ENCODE results near the gene ERFL.

ERFL gene

DNA sequence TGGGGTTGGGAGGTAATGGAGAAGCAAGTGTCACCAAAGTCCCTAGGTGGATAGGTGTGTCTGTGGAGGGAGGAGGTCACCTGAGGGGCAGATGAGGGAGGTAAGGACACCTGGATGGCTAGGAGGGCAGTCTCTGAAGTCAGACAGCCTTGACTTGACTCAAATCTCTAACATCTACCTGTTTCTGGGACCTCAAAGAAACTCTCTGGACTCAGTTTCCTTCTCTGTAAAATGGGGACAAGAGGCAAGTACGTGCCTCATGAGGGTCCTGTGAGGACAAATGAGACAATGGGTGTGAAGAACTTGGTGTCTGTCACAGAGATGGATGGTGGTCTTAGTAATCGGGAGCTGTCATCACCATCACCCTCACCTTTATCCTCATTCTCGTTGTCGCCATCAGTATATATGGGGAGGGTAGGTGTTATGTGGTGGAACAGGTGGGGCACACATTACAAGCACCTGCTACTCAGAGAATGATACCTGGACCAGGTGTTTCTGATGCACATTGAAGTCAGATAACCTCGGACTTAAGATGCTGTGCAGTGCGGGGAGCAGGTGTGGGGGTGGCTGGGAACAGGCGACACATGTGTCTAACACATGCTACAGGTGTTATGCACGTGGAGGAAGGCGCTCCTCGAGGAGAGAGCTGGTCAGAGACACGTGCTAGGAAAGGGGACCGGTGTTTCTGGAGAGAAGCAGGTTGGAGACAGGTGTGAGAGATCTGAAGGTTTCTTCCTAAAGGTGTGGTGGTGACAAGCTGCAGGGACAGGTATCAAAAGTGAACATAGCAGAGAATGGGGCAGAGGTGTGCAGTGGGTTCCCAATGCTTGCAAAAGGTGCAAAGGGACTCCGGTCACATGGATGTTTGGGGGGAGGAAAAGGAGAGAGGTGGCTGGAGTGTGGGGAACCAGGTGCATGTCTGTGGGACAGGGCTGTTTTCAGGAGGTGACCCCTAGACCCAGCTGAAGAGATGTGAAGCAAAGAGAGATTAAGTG lies 3.8 kb downstream of the ERFL start (continued):
- TF ChIP-seq, protein P1, sequence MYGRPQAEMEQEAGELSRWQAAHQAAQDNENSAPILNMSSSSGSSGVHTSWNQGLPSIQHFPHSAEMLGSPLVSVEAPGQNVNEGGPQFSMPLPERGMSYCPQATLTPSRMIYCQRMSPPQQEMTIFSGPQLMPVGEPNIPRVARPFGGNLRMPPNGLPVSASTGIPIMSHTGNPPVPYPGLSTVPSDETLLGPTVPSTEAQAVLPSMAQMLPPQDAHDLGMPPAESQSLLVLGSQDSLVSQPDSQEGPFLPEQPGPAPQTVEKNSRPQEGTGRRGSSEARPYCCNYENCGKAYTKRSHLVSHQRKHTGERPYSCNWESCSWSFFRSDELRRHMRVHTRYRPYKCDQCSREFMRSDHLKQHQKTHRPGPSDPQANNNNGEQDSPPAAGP (tag by site-specific recombination; IDR thresholded peaks at IDR 0.05), result 0 out of 2 replicates have a peak, but pooled peaks have one; percentile 24
- 0 out of 2 replicates have a peak, but pooled peaks have one; percentile 23 for TF ChIP-seq ZNF169 (tag by site-specific recombination; IDR thresholded peaks at IDR 0.05)
- TF ChIP-seq, protein P2, sequence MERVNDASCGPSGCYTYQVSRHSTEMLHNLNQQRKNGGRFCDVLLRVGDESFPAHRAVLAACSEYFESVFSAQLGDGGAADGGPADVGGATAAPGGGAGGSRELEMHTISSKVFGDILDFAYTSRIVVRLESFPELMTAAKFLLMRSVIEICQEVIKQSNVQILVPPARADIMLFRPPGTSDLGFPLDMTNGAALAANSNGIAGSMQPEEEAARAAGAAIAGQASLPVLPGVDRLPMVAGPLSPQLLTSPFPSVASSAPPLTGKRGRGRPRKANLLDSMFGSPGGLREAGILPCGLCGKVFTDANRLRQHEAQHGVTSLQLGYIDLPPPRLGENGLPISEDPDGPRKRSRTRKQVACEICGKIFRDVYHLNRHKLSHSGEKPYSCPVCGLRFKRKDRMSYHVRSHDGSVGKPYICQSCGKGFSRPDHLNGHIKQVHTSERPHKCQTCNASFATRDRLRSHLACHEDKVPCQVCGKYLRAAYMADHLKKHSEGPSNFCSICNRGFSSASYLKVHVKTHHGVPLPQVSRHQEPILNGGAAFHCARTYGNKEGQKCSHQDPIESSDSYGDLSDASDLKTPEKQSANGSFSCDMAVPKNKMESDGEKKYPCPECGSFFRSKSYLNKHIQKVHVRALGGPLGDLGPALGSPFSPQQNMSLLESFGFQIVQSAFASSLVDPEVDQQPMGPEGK (tag by site-specific recombination; IDR thresholded peaks at IDR 0.05), result 0 out of 2 replicates have a peak, but pooled peaks have one; percentile 14

DNA sequence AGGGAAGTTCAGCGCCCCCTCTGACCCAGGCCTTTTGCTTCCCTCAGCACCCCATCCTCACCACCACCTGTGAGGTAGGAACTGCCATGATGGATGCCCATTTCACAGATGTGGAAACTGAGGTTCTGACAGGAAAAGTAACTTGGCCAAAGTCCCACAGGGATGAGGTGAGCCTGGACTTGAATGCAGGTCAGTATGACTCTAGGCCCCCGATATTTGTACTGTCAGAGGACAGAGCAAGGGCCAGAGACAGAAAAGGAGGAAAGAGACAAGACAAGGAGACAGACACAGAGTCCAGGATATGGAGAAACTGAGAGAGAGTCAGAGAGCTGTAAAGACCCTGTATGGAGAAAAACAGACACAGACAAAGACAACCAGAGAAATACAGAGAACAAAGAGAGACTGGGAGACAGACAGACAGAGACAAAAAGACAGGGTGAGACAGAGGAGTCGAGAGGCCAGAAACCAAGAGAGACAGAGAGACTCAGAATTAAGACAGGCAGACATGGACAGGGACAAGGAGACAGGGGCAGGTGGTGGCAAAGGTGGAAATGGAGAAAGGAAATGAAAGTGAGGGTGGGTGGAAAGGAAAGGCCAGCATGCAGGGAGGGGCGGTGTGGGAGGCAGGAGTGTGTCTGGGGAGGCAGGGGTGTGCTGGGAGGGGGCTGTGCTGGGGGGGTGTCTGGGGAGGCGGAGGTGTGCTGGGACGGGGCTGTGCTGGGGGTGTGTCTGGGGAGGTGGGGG lies 5.0 kb downstream of the ERFL start:
- ChIA-PET POLR2A (no interaction called here), CTCF (no interaction called here)
- TF ChIP-seq, protein P3, sequence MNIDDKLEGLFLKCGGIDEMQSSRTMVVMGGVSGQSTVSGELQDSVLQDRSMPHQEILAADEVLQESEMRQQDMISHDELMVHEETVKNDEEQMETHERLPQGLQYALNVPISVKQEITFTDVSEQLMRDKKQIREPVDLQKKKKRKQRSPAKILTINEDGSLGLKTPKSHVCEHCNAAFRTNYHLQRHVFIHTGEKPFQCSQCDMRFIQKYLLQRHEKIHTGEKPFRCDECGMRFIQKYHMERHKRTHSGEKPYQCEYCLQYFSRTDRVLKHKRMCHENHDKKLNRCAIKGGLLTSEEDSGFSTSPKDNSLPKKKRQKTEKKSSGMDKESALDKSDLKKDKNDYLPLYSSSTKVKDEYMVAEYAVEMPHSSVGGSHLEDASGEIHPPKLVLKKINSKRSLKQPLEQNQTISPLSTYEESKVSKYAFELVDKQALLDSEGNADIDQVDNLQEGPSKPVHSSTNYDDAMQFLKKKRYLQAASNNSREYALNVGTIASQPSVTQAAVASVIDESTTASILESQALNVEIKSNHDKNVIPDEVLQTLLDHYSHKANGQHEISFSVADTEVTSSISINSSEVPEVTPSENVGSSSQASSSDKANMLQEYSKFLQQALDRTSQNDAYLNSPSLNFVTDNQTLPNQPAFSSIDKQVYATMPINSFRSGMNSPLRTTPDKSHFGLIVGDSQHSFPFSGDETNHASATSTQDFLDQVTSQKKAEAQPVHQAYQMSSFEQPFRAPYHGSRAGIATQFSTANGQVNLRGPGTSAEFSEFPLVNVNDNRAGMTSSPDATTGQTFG (tag by site-specific recombination; IDR thresholded peaks at IDR 0.05; ENCODE audit: borderline replicate concordance), result no peak
- TF ChIP-seq ZNF747 (tag by site-specific recombination; IDR thresholded peaks at IDR 0.05) (no peak), ZNF146 (tag by site-specific recombination; IDR thresholded peaks at IDR 0.05) (no peak), EGR2 (tag by site-specific recombination; IDR thresholded peaks at IDR 0.05; ENCODE audit: low read depth) (peak; percentile 89), ZNF16 (tag by site-specific recombination; IDR thresholded peaks at IDR 0.05; ENCODE audit: low read depth) (no peak), HOXC10 (CRISPR knock-in tag; IDR thresholded peaks at IDR 0.05) (no peak), RBAK (tag by site-specific recombination; IDR thresholded peaks at IDR 0.05) (no peak), ZNF48 (tag by site-specific recombination; IDR thresholded peaks at IDR 0.05) (no peak), ZNF354C (tag by site-specific recombination; IDR thresholded peaks at IDR 0.05; ENCODE audit: borderline replicate concordance, low read depth) (no peak), KLF8 (tag by site-specific recombination; IDR thresholded peaks at IDR 0.05) (0 out of 2 replicates have a peak, but pooled peaks have one; percentile 43), ZNF660 (tag by site-specific recombination; IDR thresholded peaks at IDR 0.05) (no peak), WT1 (tag by site-specific recombination; IDR thresholded peaks at IDR 0.05) (no peak), ZNF239 (tag by site-specific recombination; IDR thresholded peaks at IDR 0.05) (no peak)
- TF ChIP-seq, protein P2 (tag by site-specific recombination; IDR thresholded peaks at IDR 0.05), result no peak; the same call in 1 of the 2 replicates
- TF ChIP-seq, protein P4, sequence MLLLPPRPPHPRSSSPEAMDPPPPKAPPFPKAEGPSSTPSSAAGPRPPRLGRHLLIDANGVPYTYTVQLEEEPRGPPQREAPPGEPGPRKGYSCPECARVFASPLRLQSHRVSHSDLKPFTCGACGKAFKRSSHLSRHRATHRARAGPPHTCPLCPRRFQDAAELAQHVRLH (tag by site-specific recombination; IDR thresholded peaks at IDR 0.05), result peak; percentile 51; the same call in 1 of the 2 replicates
- TF ChIP-seq, protein P5, sequence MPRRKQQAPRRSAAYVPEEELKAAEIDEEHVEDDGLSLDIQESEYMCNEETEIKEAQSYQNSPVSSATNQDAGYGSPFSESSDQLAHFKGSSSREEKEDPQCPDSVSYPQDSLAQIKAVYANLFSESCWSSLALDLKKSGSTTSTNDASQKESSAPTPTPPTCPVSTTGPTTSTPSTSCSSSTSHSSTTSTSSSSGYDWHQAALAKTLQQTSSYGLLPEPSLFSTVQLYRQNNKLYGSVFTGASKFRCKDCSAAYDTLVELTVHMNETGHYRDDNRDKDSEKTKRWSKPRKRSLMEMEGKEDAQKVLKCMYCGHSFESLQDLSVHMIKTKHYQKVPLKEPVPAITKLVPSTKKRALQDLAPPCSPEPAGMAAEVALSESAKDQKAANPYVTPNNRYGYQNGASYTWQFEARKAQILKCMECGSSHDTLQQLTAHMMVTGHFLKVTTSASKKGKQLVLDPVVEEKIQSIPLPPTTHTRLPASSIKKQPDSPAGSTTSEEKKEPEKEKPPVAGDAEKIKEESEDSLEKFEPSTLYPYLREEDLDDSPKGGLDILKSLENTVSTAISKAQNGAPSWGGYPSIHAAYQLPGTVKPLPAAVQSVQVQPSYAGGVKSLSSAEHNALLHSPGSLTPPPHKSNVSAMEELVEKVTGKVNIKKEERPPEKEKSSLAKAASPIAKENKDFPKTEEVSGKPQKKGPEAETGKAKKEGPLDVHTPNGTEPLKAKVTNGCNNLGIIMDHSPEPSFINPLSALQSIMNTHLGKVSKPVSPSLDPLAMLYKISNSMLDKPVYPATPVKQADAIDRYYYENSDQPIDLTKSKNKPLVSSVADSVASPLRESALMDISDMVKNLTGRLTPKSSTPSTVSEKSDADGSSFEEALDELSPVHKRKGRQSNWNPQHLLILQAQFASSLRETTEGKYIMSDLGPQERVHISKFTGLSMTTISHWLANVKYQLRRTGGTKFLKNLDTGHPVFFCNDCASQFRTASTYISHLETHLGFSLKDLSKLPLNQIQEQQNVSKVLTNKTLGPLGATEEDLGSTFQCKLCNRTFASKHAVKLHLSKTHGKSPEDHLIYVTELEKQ (tag by site-specific recombination; IDR thresholded peaks at IDR 0.05; ENCODE audit: borderline replicate concordance), result no peak

More for the DNA sequence above, 5.0 kb downstream of the ERFL start:
- Histone ChIP-seq H3K27ac (ENCODE audit: extremely low read depth, low read depth, low read length) (no peak overlapping the region), H3K36me3 (ENCODE audit: control insufficient read depth in 2 of 2, insufficient read depth in 1 of 2, low read length in 2 of 2) (no peaks in the 10 kb centered on the region), H3K4me1 (ENCODE audit: control insufficient read depth, insufficient read depth, low read length) (no peaks in the 10 kb centered on the region), H3K9me3 (ENCODE audit: control insufficient read depth, insufficient read depth, low read depth, low read length) (no peaks in the 10 kb centered on the region), H3K4me3 (ENCODE audit: low read depth, low read length) (no peak overlapping the region)
